SU-DHL-6 (cell line): ENCODE data around the gene UBALD2.

Experiments used
- EZH2phosphoT487 ChIP-seq: fragments of 200-600 bp; sonication (generic), shearing (Covaris generic); conservative IDR thresholded peaks from 2 replicates; pipeline ENCODE4 v1.6.1; 2018; ENCODE audit warnings: mild to moderate bottlenecking, antibody characterized with exemption, low read length, moderate library complexity, mixed read lengths
- TF ChIP-seq, protein P1 (sequence below): fragments of 200-600 bp; sonication (generic); IDR thresholded peaks from one replicate; pipeline ENCODE4 v1.5.1; 2017; ENCODE audit warnings: antibody characterized with exemption, mild to moderate bottlenecking, low read length, moderate library complexity; ENCODE audit not compliant: insufficient read depth, poor library complexity, severe bottlenecking

DNA sequence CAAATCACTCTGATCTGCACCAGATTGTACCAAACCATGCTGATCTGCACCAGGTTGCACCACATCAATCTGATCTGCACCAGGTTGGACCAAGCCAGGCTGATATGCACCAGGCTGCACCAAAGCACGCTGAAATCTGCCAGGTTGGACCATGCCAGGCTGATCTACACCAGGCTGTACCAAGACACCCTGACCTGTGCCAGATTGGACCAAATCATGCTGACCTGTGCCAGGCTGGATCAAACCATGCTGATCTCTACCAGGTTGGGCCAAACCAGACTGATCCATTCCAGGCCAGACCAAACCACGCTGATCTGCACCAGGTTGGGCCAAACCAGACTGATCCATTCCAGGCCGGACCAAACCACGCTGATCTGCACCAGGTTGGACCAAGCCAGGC lies 27.4 kb downstream of the UBALD2 start:
- TF ChIP-seq, protein P1, sequence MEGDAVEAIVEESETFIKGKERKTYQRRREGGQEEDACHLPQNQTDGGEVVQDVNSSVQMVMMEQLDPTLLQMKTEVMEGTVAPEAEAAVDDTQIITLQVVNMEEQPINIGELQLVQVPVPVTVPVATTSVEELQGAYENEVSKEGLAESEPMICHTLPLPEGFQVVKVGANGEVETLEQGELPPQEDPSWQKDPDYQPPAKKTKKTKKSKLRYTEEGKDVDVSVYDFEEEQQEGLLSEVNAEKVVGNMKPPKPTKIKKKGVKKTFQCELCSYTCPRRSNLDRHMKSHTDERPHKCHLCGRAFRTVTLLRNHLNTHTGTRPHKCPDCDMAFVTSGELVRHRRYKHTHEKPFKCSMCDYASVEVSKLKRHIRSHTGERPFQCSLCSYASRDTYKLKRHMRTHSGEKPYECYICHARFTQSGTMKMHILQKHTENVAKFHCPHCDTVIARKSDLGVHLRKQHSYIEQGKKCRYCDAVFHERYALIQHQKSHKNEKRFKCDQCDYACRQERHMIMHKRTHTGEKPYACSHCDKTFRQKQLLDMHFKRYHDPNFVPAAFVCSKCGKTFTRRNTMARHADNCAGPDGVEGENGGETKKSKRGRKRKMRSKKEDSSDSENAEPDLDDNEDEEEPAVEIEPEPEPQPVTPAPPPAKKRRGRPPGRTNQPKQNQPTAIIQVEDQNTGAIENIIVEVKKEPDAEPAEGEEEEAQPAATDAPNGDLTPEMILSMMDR, result no peak
- TF ChIP-seq EZH2phosphoT487, result no peak
